ENCODE measurements around the gene NEURL3.

Gene NEURL3

GRCh38 chr2:96530474-96531357, 25.6 kb upstream of the NEURL3 start:
- no peaks in the 10 kb centered on the region for H3K9me3 ChIP-seq (ENCODE audit: control insufficient read depth, insufficient read depth, low read length)
- H3K9ac ChIP-seq (ENCODE audit: low read depth, low read length) = no peak overlapping the region
- no peak overlapping the region for H3K4me3 ChIP-seq (ENCODE audit: low read depth, low read length)
- H3K27me3 ChIP-seq (ENCODE audit: control insufficient read depth, insufficient read depth, low read length) = peaks cover 44% of the 10 kb centered on the region
- H3K4me1 ChIP-seq (ENCODE audit: control insufficient read depth, insufficient read depth, low read length) = peaks cover 2% of the 10 kb centered on the region
- H3K36me3 ChIP-seq (ENCODE audit: control insufficient read depth, insufficient read depth, low read length) = no peaks in the 10 kb centered on the region

DNA sequence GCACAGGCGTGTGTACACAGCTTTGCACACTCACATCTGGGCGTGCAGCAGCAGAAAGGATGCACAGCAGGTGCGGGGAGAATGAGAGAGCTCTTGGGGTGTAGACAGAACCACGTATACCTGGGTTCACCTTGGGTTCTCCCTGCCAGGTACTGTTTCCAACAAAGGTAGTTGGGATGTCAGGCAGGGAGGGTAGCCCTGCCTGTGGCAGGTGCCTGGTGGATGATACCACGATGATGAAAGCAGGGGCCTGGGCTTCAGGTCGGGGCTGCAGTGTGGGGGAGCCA, 24.9 kb upstream of the NEURL3 start:
- H3K36me3 ChIP-seq (ENCODE audit: control insufficient read depth, insufficient read depth, low read length) = no peaks in the 10 kb centered on the region
- H3K9me3 ChIP-seq (ENCODE audit: control insufficient read depth, insufficient read depth, low read length) = no peaks in the 10 kb centered on the region
- peaks cover 47% of the 10 kb centered on the region for H3K27me3 ChIP-seq (ENCODE audit: control insufficient read depth, insufficient read depth, low read length)
- no peak overlapping the region for H3K4me3 ChIP-seq (ENCODE audit: low read depth, low read length)
- H3K4me1 ChIP-seq (ENCODE audit: control insufficient read depth, insufficient read depth, low read length) = peaks cover 2% of the 10 kb centered on the region
- no peak overlapping the region for H3K9ac ChIP-seq (ENCODE audit: low read depth, low read length)

- Histone ChIP-seq H3K4me3 (ENCODE audit: low read depth, low read length) (no peak overlapping the region), H3K9me3 (ENCODE audit: control insufficient read depth, insufficient read depth, low read length) (no peaks in the 10 kb centered on the region), H3K4me1 (ENCODE audit: control insufficient read depth, insufficient read depth, low read length) (peaks cover 2% of the 10 kb centered on the region), H3K9ac (ENCODE audit: low read depth, low read length) (no peak overlapping the region), H3K36me3 (ENCODE audit: control insufficient read depth, insufficient read depth, low read length) (no peaks in the 10 kb centered on the region), H3K27me3 (ENCODE audit: control insufficient read depth, insufficient read depth, low read length) (peaks cover 51% of the 10 kb centered on the region)
Measured at GRCh38 chr2:96529376-96530143, 24.4 kb upstream of the NEURL3 start.

DNA sequence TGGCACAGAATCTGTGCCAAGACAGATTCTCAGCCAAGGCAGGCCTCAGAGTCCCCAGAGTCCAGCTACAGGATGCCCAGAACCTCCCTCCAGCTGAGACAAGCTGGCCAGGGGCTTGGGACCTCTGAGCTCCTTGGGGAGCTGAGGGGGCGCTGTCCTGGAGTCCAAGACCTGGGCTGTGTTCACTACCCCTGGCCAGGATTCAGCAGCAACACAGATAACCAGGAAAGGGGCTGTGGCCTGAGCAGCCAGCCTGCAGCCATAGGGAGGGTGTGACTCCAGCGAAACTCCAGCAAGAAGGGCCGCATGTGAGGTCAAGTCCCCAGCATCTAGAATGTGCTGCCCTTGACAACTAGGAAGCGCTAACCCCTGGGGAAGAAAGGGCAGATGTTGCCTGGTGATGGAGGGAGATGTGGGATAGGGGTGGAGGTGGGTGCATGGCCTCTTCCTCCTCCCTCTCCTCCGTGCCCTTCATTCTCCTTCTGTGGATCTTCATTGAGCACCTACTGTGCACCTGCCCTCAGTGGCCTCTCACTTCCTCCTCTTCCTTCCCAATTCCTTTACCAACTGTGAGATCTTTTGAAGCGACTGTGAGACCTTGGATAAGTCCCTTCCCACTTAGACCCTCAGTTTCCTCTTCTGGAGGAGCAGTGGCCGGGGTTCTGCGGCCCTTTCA, 23.7 kb upstream of the NEURL3 start:
- H3K4me3 ChIP-seq (ENCODE audit: low read depth, low read length) = no peak overlapping the region
- H3K36me3 ChIP-seq (ENCODE audit: control insufficient read depth, insufficient read depth, low read length) = no peaks in the 10 kb centered on the region
- no peak overlapping the region for H3K9ac ChIP-seq (ENCODE audit: low read depth, low read length)
- H3K27me3 ChIP-seq (ENCODE audit: control insufficient read depth, insufficient read depth, low read length) = peaks cover 51% of the 10 kb centered on the region
- H3K4me1 ChIP-seq (ENCODE audit: control insufficient read depth, insufficient read depth, low read length) = peaks cover 2% of the 10 kb centered on the region
- no peaks in the 10 kb centered on the region for H3K9me3 ChIP-seq (ENCODE audit: control insufficient read depth, insufficient read depth, low read length)

DNA sequence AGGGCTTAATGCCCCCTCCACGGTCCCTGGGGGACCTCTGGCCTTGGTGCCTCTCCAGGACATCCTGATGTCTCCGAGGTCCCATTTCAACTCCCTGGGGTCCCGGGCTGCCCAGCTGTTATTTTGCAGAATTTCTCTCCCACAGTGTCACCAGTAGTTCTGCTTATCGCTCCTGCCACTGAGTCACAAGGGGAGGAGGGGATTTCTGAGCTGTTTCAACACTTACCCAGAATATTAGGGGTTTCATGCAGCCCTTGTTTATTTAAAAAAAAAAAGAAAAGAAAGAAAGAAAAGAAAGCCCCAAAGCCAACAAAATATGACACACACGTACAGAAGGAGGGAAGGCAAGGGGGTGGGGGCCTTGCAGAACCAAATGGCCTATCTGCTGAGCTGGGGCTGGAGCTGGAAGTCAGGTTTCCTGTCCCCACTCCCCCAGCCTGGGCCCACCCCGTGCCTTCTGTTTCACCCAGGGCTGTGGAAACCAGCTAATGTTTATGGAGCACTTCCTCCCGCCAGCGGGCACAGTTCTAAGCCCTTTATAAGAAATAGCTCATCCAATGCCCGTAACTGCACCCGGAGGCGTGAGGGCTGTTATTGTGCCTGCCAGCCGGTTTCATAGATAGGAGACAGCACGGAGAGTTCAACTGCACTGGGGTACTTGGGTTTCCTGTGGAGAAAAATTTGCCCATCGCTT, 23.0 kb upstream of the NEURL3 start:
- Histone ChIP-seq H3K4me1 (ENCODE audit: control insufficient read depth, insufficient read depth, low read length) (peaks cover 2% of the 10 kb centered on the region), H3K9ac (ENCODE audit: low read depth, low read length) (no peak overlapping the region), H3K4me3 (ENCODE audit: low read depth, low read length) (peak overlapping the region; percentile 30), H3K36me3 (ENCODE audit: control insufficient read depth, insufficient read depth, low read length) (no peaks in the 10 kb centered on the region), H3K9me3 (ENCODE audit: control insufficient read depth, insufficient read depth, low read length) (no peaks in the 10 kb centered on the region), H3K27me3 (ENCODE audit: control insufficient read depth, insufficient read depth, low read length) (peaks cover 51% of the 10 kb centered on the region)

DNA sequence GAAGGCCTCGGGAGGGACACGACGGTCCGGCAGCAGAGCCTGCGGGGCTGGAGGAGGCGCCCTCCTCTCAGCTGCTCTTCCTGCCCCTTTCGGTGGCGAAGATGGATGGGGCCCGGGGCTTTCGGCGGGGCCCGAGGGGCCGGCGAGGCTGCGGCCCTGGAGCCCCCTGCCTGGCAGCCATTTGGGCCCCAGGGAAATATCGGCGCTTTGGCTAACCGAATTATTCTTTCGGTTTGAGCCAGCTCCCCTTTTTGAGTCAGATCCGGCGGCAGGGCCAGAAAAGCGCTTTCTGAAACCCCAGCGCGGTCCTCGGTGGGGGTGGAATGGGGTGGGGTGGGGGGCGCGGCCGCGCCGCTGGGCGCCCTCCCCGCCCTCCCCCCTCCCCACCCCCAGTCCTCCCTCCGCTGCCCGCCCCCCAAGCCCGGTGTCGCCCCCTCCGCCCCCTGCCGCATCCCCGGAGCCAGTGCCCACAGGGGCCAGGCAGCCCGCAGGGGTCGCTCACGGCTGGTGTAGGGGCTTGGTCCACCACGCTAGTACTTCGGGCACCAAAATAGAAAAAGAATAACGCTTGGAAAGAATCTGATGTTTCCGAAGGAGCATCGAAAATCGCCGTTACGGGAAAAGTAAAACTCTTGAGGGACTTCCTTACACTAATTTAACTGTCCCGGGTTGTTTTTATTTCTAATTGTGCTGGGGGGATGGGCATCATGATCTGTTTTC, 22.3 kb upstream of the NEURL3 start:
- H3K4me1 ChIP-seq (ENCODE audit: control insufficient read depth, insufficient read depth, low read length) = peaks cover 2% of the 10 kb centered on the region
- H3K9ac ChIP-seq (ENCODE audit: low read depth, low read length) = peak overlapping the region; percentile 12
- H3K4me3 ChIP-seq (ENCODE audit: low read depth, low read length) = peak overlapping the region; percentile 46
- no peaks in the 10 kb centered on the region for H3K36me3 ChIP-seq (ENCODE audit: control insufficient read depth, insufficient read depth, low read length)
- no peaks in the 10 kb centered on the region for H3K9me3 ChIP-seq (ENCODE audit: control insufficient read depth, insufficient read depth, low read length)
- peaks cover 51% of the 10 kb centered on the region for H3K27me3 ChIP-seq (ENCODE audit: control insufficient read depth, insufficient read depth, low read length)

GRCh38 chr2:96526615-96527285, 21.6 kb upstream of the NEURL3 start:
- H3K4me1 ChIP-seq (ENCODE audit: control insufficient read depth, insufficient read depth, low read length) = peaks cover 2% of the 10 kb centered on the region
- no peaks in the 10 kb centered on the region for H3K36me3 ChIP-seq (ENCODE audit: control insufficient read depth, insufficient read depth, low read length)
- peaks cover 51% of the 10 kb centered on the region for H3K27me3 ChIP-seq (ENCODE audit: control insufficient read depth, insufficient read depth, low read length)
- no peaks in the 10 kb centered on the region for H3K9me3 ChIP-seq (ENCODE audit: control insufficient read depth, insufficient read depth, low read length)
- H3K9ac ChIP-seq (ENCODE audit: low read depth, low read length) = peak overlapping the region; percentile 12
- peak overlapping the region; percentile 46 for H3K4me3 ChIP-seq (ENCODE audit: low read depth, low read length)

- no peak overlapping the region for H3K9ac ChIP-seq (ENCODE audit: low read depth, low read length)
- H3K4me3 ChIP-seq (ENCODE audit: low read depth, low read length) = no peak overlapping the region
- no peaks in the 10 kb centered on the region for H3K9me3 ChIP-seq (ENCODE audit: control insufficient read depth, insufficient read depth, low read length)
- no peaks in the 10 kb centered on the region for H3K4me1 ChIP-seq (ENCODE audit: control insufficient read depth, insufficient read depth, low read length)
- peaks cover 45% of the 10 kb centered on the region for H3K27me3 ChIP-seq (ENCODE audit: control insufficient read depth, insufficient read depth, low read length)
- H3K36me3 ChIP-seq (ENCODE audit: control insufficient read depth, insufficient read depth, low read length) = no peaks in the 10 kb centered on the region
Measured at GRCh38 chr2:96526101-96526591, 21.0 kb upstream of the NEURL3 start.

- Histone ChIP-seq H3K36me3 (ENCODE audit: control insufficient read depth, insufficient read depth, low read length) (no peaks in the 10 kb centered on the region), H3K4me1 (ENCODE audit: control insufficient read depth, insufficient read depth, low read length) (no peaks in the 10 kb centered on the region), H3K9ac (ENCODE audit: low read depth, low read length) (no peak overlapping the region), H3K27me3 (ENCODE audit: control insufficient read depth, insufficient read depth, low read length) (peaks cover 39% of the 10 kb centered on the region), H3K9me3 (ENCODE audit: control insufficient read depth, insufficient read depth, low read length) (no peaks in the 10 kb centered on the region), H3K4me3 (ENCODE audit: low read depth, low read length) (no peak overlapping the region)
Measured at GRCh38 chr2:96525211-96525507, 20.0 kb upstream of the NEURL3 start.

DNA sequence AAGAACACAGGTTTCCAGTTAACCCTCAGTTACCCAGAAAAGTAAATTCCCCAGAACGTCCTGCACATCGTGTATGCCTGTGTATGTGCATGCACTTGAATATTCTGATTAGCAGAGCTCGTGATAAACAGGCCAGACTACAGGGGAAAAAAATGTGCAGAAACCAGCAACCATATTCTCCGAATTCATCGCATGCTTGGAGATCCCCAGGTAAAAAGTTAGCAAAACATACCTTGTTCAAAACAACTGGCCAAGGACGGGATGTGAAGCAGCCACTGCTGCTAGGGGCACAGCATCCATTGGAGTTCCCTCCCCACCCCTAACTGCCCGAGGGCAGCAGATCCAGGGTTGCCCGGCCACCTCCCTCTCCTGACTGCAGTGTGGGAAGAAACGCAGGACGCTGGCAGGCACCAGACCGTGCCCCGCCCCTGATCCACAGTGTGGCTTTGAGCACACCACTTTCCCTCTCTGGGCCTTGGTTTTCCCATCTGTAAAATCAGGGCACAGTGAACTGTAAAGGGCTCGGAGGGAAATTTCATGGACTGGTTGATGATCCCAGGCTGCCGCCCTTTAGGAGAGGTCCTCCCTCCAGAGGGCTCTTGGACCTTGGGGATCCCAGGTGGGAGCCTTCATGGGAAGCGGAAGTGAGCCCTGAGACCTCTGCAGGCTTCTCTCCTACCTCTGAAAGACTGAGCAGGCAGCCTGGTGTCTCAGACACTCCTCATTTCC, 19.5 kb upstream of the NEURL3 start:
- no peaks in the 10 kb centered on the region for H3K4me1 ChIP-seq (ENCODE audit: control insufficient read depth, insufficient read depth, low read length)
- no peak overlapping the region for H3K9ac ChIP-seq (ENCODE audit: low read depth, low read length)
- H3K4me3 ChIP-seq (ENCODE audit: low read depth, low read length) = no peak overlapping the region
- no peaks in the 10 kb centered on the region for H3K9me3 ChIP-seq (ENCODE audit: control insufficient read depth, insufficient read depth, low read length)
- peaks cover 34% of the 10 kb centered on the region for H3K27me3 ChIP-seq (ENCODE audit: control insufficient read depth, insufficient read depth, low read length)
- no peaks in the 10 kb centered on the region for H3K36me3 ChIP-seq (ENCODE audit: control insufficient read depth, insufficient read depth, low read length)

Data from iPS-15b (cell line).